ENCODE measurements around the gene SDCCAG8. TPM values are rescaled to one million over a fixed set of nuclear protein-coding genes. Genes with fewer than 3 reads are reported as not detected.

The SDCCAG8 gene
- total RNA-seq, 1 donor from 2014 or later: 70.4 TPM

DNA sequence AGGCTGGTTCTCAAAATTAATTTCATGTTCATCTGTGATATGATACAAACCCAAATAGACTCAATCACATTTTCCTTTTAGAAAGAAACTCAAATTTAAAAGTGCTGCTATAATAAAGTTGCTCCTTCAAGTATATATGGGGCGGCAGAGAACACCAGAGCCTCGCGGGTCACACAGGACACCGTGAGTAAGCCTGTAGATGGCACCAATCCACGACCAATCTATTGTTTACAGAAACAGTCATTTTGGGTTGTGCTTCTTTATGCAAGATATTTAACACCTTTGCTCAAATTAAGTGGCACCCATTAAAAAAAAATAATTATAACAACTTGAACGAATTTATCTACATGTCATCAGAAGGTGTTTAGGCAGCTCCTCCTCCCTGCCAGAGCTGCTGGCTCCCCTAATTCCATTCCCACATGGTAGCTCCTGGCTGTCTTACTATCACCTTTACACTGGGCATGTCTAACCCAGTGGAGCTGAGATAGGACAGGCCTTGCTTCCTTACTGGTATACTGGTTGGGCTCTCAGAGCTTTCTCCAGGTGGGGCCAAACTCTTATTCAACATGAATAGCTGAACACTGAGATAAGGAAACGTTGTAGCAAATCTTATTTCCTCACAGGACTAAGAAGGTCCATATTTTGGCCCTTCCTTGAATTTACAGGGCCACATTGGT lies 287.0 kb downstream of the SDCCAG8 start:
- intact Hi-C loops (cut with DNase I): no loop called here
- no peak for ATAC-seq
- DNase-seq (ENCODE audit: low spot score): no peak

GRCh38 chr1:243543501-243543900 lies 287.7 kb downstream of the SDCCAG8 start:
- ATAC-seq: no peak
- DNase-seq (ENCODE audit: low spot score): no peak
- intact Hi-C loops (cut with DNase I): no loop called here

GRCh38 chr1:243546457-243546856 lies 290.6 kb downstream of the SDCCAG8 start:
- DNase-seq (ENCODE audit: low spot score) (no peak), ATAC-seq (no peak)
- intact Hi-C loops (cut with DNase I): no loop called here

- DNase-seq (ENCODE audit: low spot score): no peak
- intact Hi-C loops (cut with DNase I): no loop called here
- no peak for ATAC-seq
Measured at GRCh38 chr1:243547891-243548290, 292.1 kb downstream of the SDCCAG8 start.

DNA sequence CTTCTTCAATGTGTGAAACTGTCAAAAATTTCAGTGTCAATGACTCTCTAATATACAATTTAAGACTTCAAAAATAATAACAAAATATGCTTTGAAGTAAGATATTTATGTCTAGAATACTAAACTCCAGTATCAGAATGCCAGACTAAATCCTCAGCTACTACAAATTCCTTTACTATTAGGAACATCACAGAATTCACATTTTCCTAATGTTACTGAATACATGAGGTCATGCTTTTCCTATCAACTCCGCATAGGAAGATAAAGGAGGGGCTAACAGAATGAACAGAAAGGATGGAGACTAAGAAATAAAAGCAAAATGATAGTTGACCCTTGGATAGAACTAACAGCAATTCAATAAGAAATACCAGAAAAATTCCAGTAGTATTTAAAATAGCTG lies 292.7 kb downstream of the SDCCAG8 start:
- intact Hi-C loops (cut with DNase I): no loop called here
- DNase-seq (ENCODE audit: low spot score): no peak
- ATAC-seq: no peak

GRCh38 chr1:243549108-243549507 lies 293.3 kb downstream of the SDCCAG8 start:
- no peak for ATAC-seq
- no peak for DNase-seq (ENCODE audit: low spot score)
- intact Hi-C loops (cut with DNase I): no loop called here

Small RNAs within 50 kb of the gene (microRNA-seq; reads per million reads assigned to microRNA genes)
- 4.0 reads per million, percentile 7 among the genes with 10 or more reads in this experiment for gene MIR4677

Other genes starting within 250 kb of the SDCCAG8 start
- 127 TPM for gene CEP170, start 760 bp upstream of the SDCCAG8 start, total RNA-seq

Measured in sciatic nerve (tissue), 2 donors.